Testis (tissue), 3 donors: ENCODE data around the gene DYTN. TPM values are rescaled to one million over a fixed set of nuclear protein-coding genes. Genes with fewer than 3 reads are reported as not detected.

Experiments used
- DNase-seq: peaks from one replicate; pipeline ENCODE4 v3.0.0-alpha.2; 2019
- H3K27ac ChIP-seq, 2 donors: fragments of 200-600 bp; sonication (generic); one replicate each; pipeline ENCODE4 v1.5.1; 2019
- H3K27me3 ChIP-seq: fragments of 200-600 bp; sonication (generic); one replicate; pipeline ENCODE4 v1.5.1; 2019
- H3K36me3 ChIP-seq: fragments of 200-600 bp; sonication (generic); one replicate; pipeline ENCODE4 v1.5.1; 2017; ENCODE audit warnings: low read depth; ENCODE audit errors: missing control alignments
- H3K4me1 ChIP-seq: fragments of 200-600 bp; sonication (generic); one replicate; pipeline ENCODE4 v1.5.1; 2019
- H3K4me3 ChIP-seq, 2 donors: fragments of 200-600 bp; sonication (generic); one replicate each; pipeline ENCODE4 v1.5.1; 2017 to 2019
- H3K9me3 ChIP-seq: fragments of 200-600 bp; sonication (generic); one replicate; pipeline ENCODE4 v1.5.1; 2017
- CTCF ChIP-seq, 3 experiments: fragments of 450-650 bp in 2 of 3; fragments of 200-600 bp in 1 of 3; sonication (generic) in 1 of 3; IDR thresholded peaks; one replicate each; pipeline ENCODE4 v1.5.1; 2016 to 2019; ENCODE audit warnings: antibody characterized with exemption in 3 of 3, mild to moderate bottlenecking in 2 of 3, moderate library complexity in 1 of 3
- POLR2A ChIP-seq: fragments of 450-650 bp; IDR thresholded peaks from one replicate; pipeline ENCODE4 v1.6.1; 2017; ENCODE audit warnings: antibody characterized with exemption, mild to moderate bottlenecking, moderate library complexity
- WGBS, 2 donors: methylation state at CpG; one replicate each; pipeline ENCODE4 v1.1.5; 2018; 5-methylcytosine and 5-hydroxymethylcytosine counted together
- intact Hi-C: fragments of 100-400 bp; cut with DNase I; formaldehyde crosslinking; loops from one replicate; pipeline ENCODE4 v1.15.1; 2023; ENCODE audit warnings: low total_unique reads
- polyA plus RNA-seq: library from polyadenylated mRNA; stranded (reverse); fragments of 350-450 nt; fragmentation: Illumina TruSeq; extraction: RNeasy Lipid Tissue Mini Kit (QIAGEN cat#74804); gene quantifications from one replicate; pipeline ENCODE4 v1.2.3, GENCODE V29; 2014; ENCODE audit warnings: low read depth, low replicate concordance; ENCODE audit not compliant: insufficient read depth
- total RNA-seq, 2 donors: library from RNA; depleted of rRNA; stranded (reverse); fragments of >200 nt; gene quantifications; one replicate each; pipeline ENCODE4 v1.2.3, GENCODE V29; 2016

The DYTN gene
- total and polyA plus RNA-seq, 3 donors from 2014 or later = 0.19 to 3.1 TPM; not detected in 1

GRCh38 chr2:206615417-206616089 lies 102.6 kb downstream of the DYTN start:
- intact Hi-C loops = no loop called here
- TF ChIP-seq POLR2A (no peak), CTCF (IDR thresholded peaks at IDR 0.05) (no peak)
- no peaks in the 10 kb centered on the region for H3K36me3 ChIP-seq
- H3K27ac ChIP-seq = no peak overlapping the region
- WGBS, 2 donors = 66 to 67% methylated on average over 7 of the region's 7 CpGs
- DNase-seq = no peak
- H3K27me3 ChIP-seq = no peaks in the 10 kb centered on the region
- H3K9me3 ChIP-seq = no peaks in the 10 kb centered on the region
- no peaks in the 10 kb centered on the region for H3K4me1 ChIP-seq
- no peak overlapping the region for H3K4me3 ChIP-seq

- 70 to 79% methylated on average over 6 of the region's 6 CpGs for WGBS, 2 donors
- Histone ChIP-seq H3K9me3 (no peaks in the 10 kb centered on the region), H3K4me3 (no peak overlapping the region), H3K27me3 (no peaks in the 10 kb centered on the region), H3K27ac (no peak overlapping the region), H3K4me1 (no peaks in the 10 kb centered on the region), H3K36me3 (no peaks in the 10 kb centered on the region)
- no peak for DNase-seq
- intact Hi-C loops = no loop called here
- TF ChIP-seq CTCF (IDR thresholded peaks at IDR 0.05) = no peak
- TF ChIP-seq POLR2A = no peak
Measured at GRCh38 chr2:206614811-206615210, 103.4 kb downstream of the DYTN start.

- Histone ChIP-seq H3K4me1 (no peaks in the 10 kb centered on the region), H3K27me3 (no peaks in the 10 kb centered on the region), H3K27ac (no peak overlapping the region), H3K4me3 (no peak overlapping the region), H3K36me3 (no peaks in the 10 kb centered on the region), H3K9me3 (no peaks in the 10 kb centered on the region)
- no peak for TF ChIP-seq CTCF (IDR thresholded peaks at IDR 0.05)
- TF ChIP-seq POLR2A = no peak
- WGBS, 2 donors = 76 to 83% methylated on average over 3 of the region's 3 CpGs
- intact Hi-C loops = no loop called here
- no peak for DNase-seq
Measured at GRCh38 chr2:206611736-206612135, 106.5 kb downstream of the DYTN start.

GRCh38 chr2:206611191-206611590 lies 107.0 kb downstream of the DYTN start:
- no peaks in the 10 kb centered on the region for H3K4me1 ChIP-seq
- no peak for TF ChIP-seq CTCF (IDR thresholded peaks at IDR 0.05)
- TF ChIP-seq POLR2A = no peak
- intact Hi-C loops = no loop called here
- no peaks in the 10 kb centered on the region for H3K27me3 ChIP-seq
- H3K9me3 ChIP-seq = no peaks in the 10 kb centered on the region
- no peak for DNase-seq
- WGBS, 2 donors = 93 to 94% methylated on average over 6 of the region's 6 CpGs
- no peak overlapping the region for H3K27ac ChIP-seq
- H3K4me3 ChIP-seq = no peak overlapping the region
- H3K36me3 ChIP-seq = no peaks in the 10 kb centered on the region

- WGBS, 2 donors = 83 to 84% methylated on average over 1 of the region's 1 CpG
- H3K36me3 ChIP-seq = no peaks in the 10 kb centered on the region
- H3K27ac ChIP-seq = no peak overlapping the region
- intact Hi-C loops = no loop called here
- H3K4me3 ChIP-seq = no peak overlapping the region
- H3K27me3 ChIP-seq = no peaks in the 10 kb centered on the region
- H3K4me1 ChIP-seq = no peaks in the 10 kb centered on the region
- H3K9me3 ChIP-seq = no peaks in the 10 kb centered on the region
- DNase-seq = no peak
- no peak for TF ChIP-seq POLR2A
- no peak for TF ChIP-seq CTCF (IDR thresholded peaks at IDR 0.05)
Measured at GRCh38 chr2:206610451-206610850, 107.7 kb downstream of the DYTN start.
